KMS-11 (cell line): ENCODE measurements around the gene RPL29.

Source experiments
- H2AFZ ChIP-seq: fragments of 200-600 bp; sonication (generic); 2 replicates; pipeline ENCODE4 v1.6.1; 2016; ENCODE audit warnings: antibody characterized with exemption, mixed run types, low read depth
- H3K27ac ChIP-seq: fragments of 200-600 bp; sonication (generic); 2 replicates; pipeline ENCODE4 v1.6.1; 2016; ENCODE audit warnings: mild to moderate bottlenecking, mixed run types
- H3K27me3 ChIP-seq: fragments of 200-600 bp; sonication (generic); 2 replicates; pipeline ENCODE4 v1.6.1; 2017; ENCODE audit warnings: mild to moderate bottlenecking, low read depth, mixed run types, moderate library complexity; ENCODE audit not compliant: insufficient read depth
- H3K36me3 ChIP-seq: fragments of 200-600 bp; sonication (generic); 2 replicates; pipeline ENCODE4 v1.6.1; 2017; ENCODE audit warnings: mild to moderate bottlenecking, mixed run types; ENCODE audit not compliant: insufficient read depth
- H3K4me1 ChIP-seq: fragments of 200-600 bp; sonication (generic); 2 replicates; pipeline ENCODE4 v1.6.1; 2016; ENCODE audit warnings: mild to moderate bottlenecking, low read depth, mixed run types; ENCODE audit not compliant: poor library complexity, severe bottlenecking
- H3K4me2 ChIP-seq: fragments of 200-600 bp; sonication (generic); 2 replicates; pipeline ENCODE4 v1.7.0; 2016; ENCODE audit warnings: mild to moderate bottlenecking, mixed run types
- H3K4me3 ChIP-seq: fragments of 200-600 bp; sonication (generic); IDR thresholded peaks from 2 replicates; pipeline ENCODE4 v1.6.1; 2017; ENCODE audit warnings: low read depth, low read length, mixed read lengths; ENCODE audit not compliant: insufficient read depth
- H3K79me2 ChIP-seq: fragments of 200-600 bp; sonication (generic); 2 replicates; pipeline ENCODE4 v1.6.1; 2016; ENCODE audit warnings: low read depth, mixed run types; ENCODE audit not compliant: insufficient read depth
- H3K9ac ChIP-seq: fragments of 200-600 bp; sonication (generic); 2 replicates; pipeline ENCODE4 v1.6.1; 2016; ENCODE audit warnings: mild to moderate bottlenecking, mixed run types
- H4K20me1 ChIP-seq: fragments of 200-600 bp; sonication (generic); 2 replicates; pipeline ENCODE4 v1.6.1; 2016; ENCODE audit warnings: mild to moderate bottlenecking, mixed run types; ENCODE audit not compliant: insufficient read depth
- TF ChIP-seq, protein P1 (sequence below): fragments of 200-600 bp; sonication (generic); conservative IDR thresholded peaks from 2 replicates; pipeline ENCODE4 v1.6.1; 2017; ENCODE audit warnings: low read depth, mild to moderate bottlenecking, antibody characterized with exemption, low read length, moderate library complexity, mixed read lengths

Gene RPL29

DNA sequence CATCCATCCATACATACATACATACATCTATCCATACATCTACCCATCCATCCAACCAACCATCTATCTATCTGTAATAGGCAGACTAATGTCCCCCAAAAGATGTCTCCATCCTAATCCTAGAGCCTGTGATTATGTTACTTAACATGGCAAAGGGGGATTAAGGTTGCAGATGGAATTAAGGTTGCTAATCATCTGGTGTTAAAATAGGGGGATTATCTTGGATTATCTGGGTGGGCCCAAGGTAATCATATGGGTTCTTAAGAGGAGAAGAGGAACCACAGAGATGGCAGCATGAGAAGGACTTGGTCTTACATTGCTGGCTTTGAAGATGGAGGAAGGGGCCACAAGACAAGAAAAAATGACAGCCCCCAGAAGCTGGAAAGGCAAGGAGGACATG lies 14.7 kb upstream of the RPL29 start:
- Histone ChIP-seq H3K4me2 (no peak overlapping the region), H3K9ac (no peak overlapping the region), H3K4me3 (no peak overlapping the region), H2AFZ (no peak overlapping the region), H3K36me3 (no peaks in the 10 kb centered on the region), H3K27ac (no peak overlapping the region), H3K79me2 (no peaks in the 10 kb centered on the region), H4K20me1 (no peaks in the 10 kb centered on the region), H3K27me3 (no peaks in the 10 kb centered on the region), H3K4me1 (no peaks in the 10 kb centered on the region)
- TF ChIP-seq, protein P1, sequence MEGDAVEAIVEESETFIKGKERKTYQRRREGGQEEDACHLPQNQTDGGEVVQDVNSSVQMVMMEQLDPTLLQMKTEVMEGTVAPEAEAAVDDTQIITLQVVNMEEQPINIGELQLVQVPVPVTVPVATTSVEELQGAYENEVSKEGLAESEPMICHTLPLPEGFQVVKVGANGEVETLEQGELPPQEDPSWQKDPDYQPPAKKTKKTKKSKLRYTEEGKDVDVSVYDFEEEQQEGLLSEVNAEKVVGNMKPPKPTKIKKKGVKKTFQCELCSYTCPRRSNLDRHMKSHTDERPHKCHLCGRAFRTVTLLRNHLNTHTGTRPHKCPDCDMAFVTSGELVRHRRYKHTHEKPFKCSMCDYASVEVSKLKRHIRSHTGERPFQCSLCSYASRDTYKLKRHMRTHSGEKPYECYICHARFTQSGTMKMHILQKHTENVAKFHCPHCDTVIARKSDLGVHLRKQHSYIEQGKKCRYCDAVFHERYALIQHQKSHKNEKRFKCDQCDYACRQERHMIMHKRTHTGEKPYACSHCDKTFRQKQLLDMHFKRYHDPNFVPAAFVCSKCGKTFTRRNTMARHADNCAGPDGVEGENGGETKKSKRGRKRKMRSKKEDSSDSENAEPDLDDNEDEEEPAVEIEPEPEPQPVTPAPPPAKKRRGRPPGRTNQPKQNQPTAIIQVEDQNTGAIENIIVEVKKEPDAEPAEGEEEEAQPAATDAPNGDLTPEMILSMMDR = no peak

DNA sequence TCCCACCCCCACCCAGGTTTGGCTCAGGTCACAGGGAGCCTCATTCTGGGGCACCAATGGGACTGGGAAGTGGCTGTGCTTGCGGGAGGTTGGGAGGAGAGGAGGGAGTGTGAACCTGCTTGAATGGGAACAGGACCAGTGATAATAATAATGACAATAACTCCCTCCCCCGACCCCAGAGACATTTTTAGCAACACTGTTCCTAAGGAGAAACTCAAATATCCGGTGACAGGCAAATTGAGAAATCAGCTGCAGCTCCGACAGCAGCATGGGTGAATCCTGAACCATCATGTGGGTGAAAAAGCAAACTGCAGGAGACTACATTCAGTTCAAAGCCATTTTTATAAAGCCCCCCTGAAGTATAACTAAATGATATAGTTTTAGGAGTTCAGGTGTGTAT lies 11.6 kb upstream of the RPL29 start:
- Histone ChIP-seq H3K36me3 (no peaks in the 10 kb centered on the region), H2AFZ (no peak overlapping the region), H4K20me1 (no peaks in the 10 kb centered on the region), H3K4me3 (no peak overlapping the region), H3K27ac (no peak overlapping the region), H3K79me2 (no peaks in the 10 kb centered on the region), H3K4me2 (no peak overlapping the region), H3K27me3 (no peaks in the 10 kb centered on the region), H3K4me1 (no peaks in the 10 kb centered on the region), H3K9ac (no peak overlapping the region)
- TF ChIP-seq, protein P1 = no peak

DNA sequence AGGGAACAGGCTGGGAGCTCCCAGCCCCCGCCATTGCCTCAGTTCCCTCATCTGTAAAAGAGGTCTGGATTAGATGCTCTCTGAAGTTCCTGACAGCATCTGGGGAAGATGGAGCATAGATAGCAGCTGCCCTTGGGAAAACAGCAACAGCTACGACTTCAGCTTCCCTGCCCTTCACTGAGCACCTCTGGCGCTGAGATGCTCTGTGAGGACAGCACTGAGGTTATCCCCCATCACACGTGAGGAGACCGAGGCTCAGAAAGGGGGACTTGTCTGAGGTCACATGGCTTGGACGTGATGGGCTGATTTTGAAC lies 11.1 kb upstream of the RPL29 start:
- H3K27ac ChIP-seq = no peak overlapping the region
- H3K36me3 ChIP-seq = no peaks in the 10 kb centered on the region
- H2AFZ ChIP-seq = no peak overlapping the region
- no peak overlapping the region for H3K9ac ChIP-seq
- TF ChIP-seq, protein P1 = no peak
- H3K4me2 ChIP-seq = no peak overlapping the region
- no peaks in the 10 kb centered on the region for H3K4me1 ChIP-seq
- H3K4me3 ChIP-seq = no peak overlapping the region
- H4K20me1 ChIP-seq = no peaks in the 10 kb centered on the region
- H3K79me2 ChIP-seq = no peaks in the 10 kb centered on the region
- no peaks in the 10 kb centered on the region for H3K27me3 ChIP-seq

DNA sequence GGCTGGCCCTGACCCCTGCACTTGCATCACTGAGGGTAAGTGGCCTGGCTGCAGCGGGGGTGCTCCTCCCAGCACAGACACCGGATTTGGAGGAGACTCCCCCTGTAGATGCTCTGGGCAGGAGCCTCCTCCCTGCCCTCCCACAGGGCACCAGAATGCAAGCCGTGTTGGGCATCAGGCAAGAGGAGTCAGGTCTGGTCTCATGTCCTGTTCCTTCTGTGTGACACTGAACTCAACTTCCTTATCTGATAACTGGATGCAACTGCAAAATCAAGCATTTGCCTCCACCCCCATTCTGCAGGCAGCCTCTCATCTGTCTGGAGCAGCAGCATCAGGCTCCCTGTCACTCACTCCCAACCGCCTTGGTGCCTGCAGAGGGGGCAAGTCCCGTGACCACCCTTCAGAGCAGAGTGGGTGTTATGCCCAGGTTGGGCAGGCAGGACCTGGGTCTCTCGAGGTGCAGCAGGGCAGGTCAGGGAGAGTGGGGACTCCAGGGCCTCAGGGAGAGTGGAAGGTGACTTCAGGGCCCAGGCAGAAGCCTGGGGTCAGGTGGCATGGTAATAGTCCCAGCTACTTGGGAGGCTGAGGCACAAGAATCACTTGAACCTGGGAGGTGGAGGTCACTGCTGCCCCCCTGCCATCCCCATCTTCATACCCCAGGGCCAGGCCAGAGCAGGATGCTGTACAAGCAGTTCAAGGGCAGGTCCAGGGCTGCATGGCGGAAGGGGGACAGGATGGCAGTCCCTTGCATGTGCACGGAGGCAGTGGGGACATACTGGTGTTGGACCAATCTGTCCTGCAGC lies 10.5 kb upstream of the RPL29 start:
- Histone ChIP-seq H3K9ac (no peak overlapping the region), H3K4me3 (no peak overlapping the region), H3K4me2 (no peak overlapping the region), H3K79me2 (no peaks in the 10 kb centered on the region), H4K20me1 (no peaks in the 10 kb centered on the region), H2AFZ (no peak overlapping the region), H3K36me3 (no peaks in the 10 kb centered on the region), H3K4me1 (no peaks in the 10 kb centered on the region), H3K27me3 (no peaks in the 10 kb centered on the region), H3K27ac (no peak overlapping the region)
- TF ChIP-seq, protein P1 = no peak
